SK-N-SH (cell line): Measurements from ENCODE around the gene PARVA. TPM values are rescaled to one million over a fixed set of nuclear protein-coding genes. Genes with fewer than 3 reads are reported as not detected.

Experiments used
- CTCF ChIA-PET: fragments of 300-600, 350-600 bp; formaldehyde crosslinking; extraction: SDS; loops from one replicate; lab custom pipeline; 2021; lab: Yijun Ruan, JAX
- POLR2A ChIA-PET: fragments of 350-600 bp; sonication (Branson Sonifier 250); formaldehyde crosslinking; extraction: SDS; loops from one replicate; lab custom pipeline; 2020; ENCODE audit warnings: antibody characterized with exemption, inconsistent platforms; lab: Yijun Ruan, JAX
- DNase-seq: peaks from one replicate; pipeline ENCODE4 v3.0.0; 2012
- H2AFZ ChIP-seq: fragments of 200-600 bp; sonication (generic); 2 replicates; pipeline ENCODE4 v1.8.1; 2016; ENCODE audit warnings: antibody characterized with exemption, mild to moderate bottlenecking, low read depth
- H3F3A ChIP-seq: fragments of 200-600 bp; sonication (generic); replicated peaks from 2 replicates; pipeline ENCODE3; 2016; ENCODE audit warnings: antibody characterized with exemption, mild to moderate bottlenecking; ENCODE audit not compliant: insufficient read depth
- H3K27ac ChIP-seq, 2 experiments: fragments of 200-500 bp in 1 of 2; fragments of 200-600 bp in 1 of 2; sonication (Bioruptor generic) in 1 of 2; sonication (generic), shearing (Covaris generic) in 1 of 2; 2 replicates each; pipeline versions ENCODE4 v1.5.1 to v1.6.1; 2014 to 2016; ENCODE audit warnings: low read depth in 2 of 2, inconsistent platforms in 1 of 2, low read length in 1 of 2, mild to moderate bottlenecking in 1 of 2, mixed read lengths in 1 of 2
- H3K27me3 ChIP-seq: fragments of 200-600 bp; sonication (generic), shearing (Covaris generic); 2 replicates; pipeline ENCODE4 v1.6.1; 2016; ENCODE audit warnings: mixed run types; ENCODE audit not compliant: insufficient read depth
- H3K36me3 ChIP-seq, 2 experiments: fragments of 200-500 bp in 1 of 2; fragments of 200-600 bp in 1 of 2; sonication (Bioruptor generic) in 1 of 2; sonication (generic) in 1 of 2; replicated peaks in 1 of 2; 2 replicates each; pipeline versions ENCODE3 to v1.5.1; 2014 to 2016; ENCODE audit warnings: low read length in 1 of 2, mild to moderate bottlenecking in 1 of 2; ENCODE audit not compliant: insufficient read depth in 2 of 2, control insufficient read depth in 1 of 2
- H3K4me1 ChIP-seq, 2 experiments: fragments of 200-500 bp in 1 of 2; fragments of 200-600 bp in 1 of 2; sonication (Bioruptor generic) in 1 of 2; sonication (generic), shearing (Covaris generic) in 1 of 2; 2 replicates each; pipeline versions ENCODE4 v1.5.1 to v1.6.1; 2014 to 2016; ENCODE audit warnings: low read depth in 1 of 2, low read length in 1 of 2, mixed run types in 1 of 2; ENCODE audit not compliant: insufficient read depth in 2 of 2, control insufficient read depth in 1 of 2
- H3K4me2 ChIP-seq: fragments of 200-600 bp; sonication (generic), shearing (Covaris generic); 2 replicates; pipeline ENCODE4 v1.6.1; 2017; ENCODE audit warnings: mixed run types
- H3K4me3 ChIP-seq, 2 experiments: fragments of 200-500 bp in 1 of 2; fragments of 200-600 bp in 1 of 2; sonication (Bioruptor generic) in 1 of 2; sonication (generic), shearing (Covaris generic) in 1 of 2; 2 replicates each; pipeline versions ENCODE4 v1.5.1 to v1.8.1; 2014 to 2016; ENCODE audit warnings: low read depth in 2 of 2, inconsistent platforms in 1 of 2, low read length in 1 of 2, mild to moderate bottlenecking in 1 of 2, mixed read lengths in 1 of 2, moderate library complexity in 1 of 2
- H3K79me2 ChIP-seq: fragments of 200-600 bp; sonication (generic); 2 replicates; pipeline ENCODE4 v1.8.1; 2017; ENCODE audit warnings: mild to moderate bottlenecking; ENCODE audit not compliant: insufficient read depth
- H3K9ac ChIP-seq: fragments of 200-600 bp; sonication (generic); 2 replicates; pipeline ENCODE4 v1.6.1; 2017; ENCODE audit warnings: mixed run types
- H3K9me2 ChIP-seq: fragments of 200-600 bp; sonication (generic); 2 replicates; pipeline ENCODE4 v1.6.1; 2017; ENCODE audit warnings: mixed run types
- H3K9me3 ChIP-seq: fragments of 200-600 bp; sonication (generic); 2 replicates; pipeline ENCODE4 v1.6.1; 2017; ENCODE audit warnings: mixed run types, mild to moderate bottlenecking, moderate library complexity
- H4K20me1 ChIP-seq: fragments of 200-600 bp; sonication (generic); 2 replicates; pipeline ENCODE4 v1.6.1; 2017; ENCODE audit warnings: mild to moderate bottlenecking, mixed run types; ENCODE audit not compliant: insufficient read depth
- CHD2 ChIP-seq: fragments of 150-350 bp; IDR thresholded peaks from 2 replicates; pipeline ENCODE4 v1.6.1; 2018; ENCODE audit warnings: low read length; ENCODE audit not compliant: partially characterized antibody
- CTCF ChIP-seq: fragments of 200-600 bp; sonication (generic); IDR thresholded peaks from 2 replicates; pipeline ENCODE4 v1.6.1; 2017; ENCODE audit warnings: antibody characterized with exemption, mild to moderate bottlenecking, moderate library complexity
- EP300 ChIP-seq, 2 experiments: IDR thresholded peaks; 2 replicates each; pipeline versions ENCODE4 v1.4.0 to v1.6.1; 2012; ENCODE audit warnings: borderline replicate concordance in 1 of 2, low read depth in 1 of 2, low read length in 1 of 2
- FOXJ3 ChIP-seq: sonication (generic); formaldehyde crosslinking; IDR thresholded peaks from 2 replicates; pipeline ENCODE4 v1.5.1; 2020; ENCODE audit warnings: mild to moderate bottlenecking, missing genetic modification reagents
- FOXM1 ChIP-seq: IDR thresholded peaks from 2 replicates; pipeline ENCODE4 v1.4.0; 2012; ENCODE audit warnings: low read depth, mild to moderate bottlenecking
- GABPA ChIP-seq: IDR thresholded peaks from 2 replicates; pipeline ENCODE4 v1.4.0; 2012; ENCODE audit warnings: low read depth, mild to moderate bottlenecking
- IRF3 ChIP-seq: fragments of 150-350 bp; IDR thresholded peaks from 2 replicates; pipeline ENCODE4 v1.6.1; 2016; ENCODE audit warnings: mild to moderate bottlenecking, low read depth, low read length
- JUND ChIP-seq: IDR thresholded peaks from 2 replicates; pipeline ENCODE4 v1.4.0; 2012
- MAX ChIP-seq: IDR thresholded peaks from 2 replicates; pipeline ENCODE4 v1.4.0; 2012; ENCODE audit warnings: low read depth
- MEF2A ChIP-seq: IDR thresholded peaks from 2 replicates; pipeline ENCODE4 v1.4.0; 2012; ENCODE audit warnings: low read depth, borderline replicate concordance
- NFIC ChIP-seq: IDR thresholded peaks from 2 replicates; pipeline ENCODE4 v1.4.0; 2012; ENCODE audit warnings: borderline replicate concordance
- NRF1 ChIP-seq: IDR thresholded peaks from 2 replicates; pipeline ENCODE4 v1.6.1; 2012; ENCODE audit warnings: low read depth, mild to moderate bottlenecking, low read length
- RAD21 ChIP-seq: IDR thresholded peaks from 2 replicates; pipeline ENCODE4 v1.6.1; 2012; ENCODE audit warnings: mild to moderate bottlenecking, low read length
- RFX5 ChIP-seq: IDR thresholded peaks from 2 replicates; pipeline ENCODE4 v1.6.1; 2012; ENCODE audit warnings: mild to moderate bottlenecking, improper control_type of control experiment, low read length
- RXRA ChIP-seq: IDR thresholded peaks from 2 replicates; pipeline ENCODE4 v1.4.0; 2012; ENCODE audit warnings: low read depth, mild to moderate bottlenecking, borderline replicate concordance
- TAF1 ChIP-seq: IDR thresholded peaks from 2 replicates; pipeline ENCODE4 v1.6.1; 2012; ENCODE audit warnings: low read depth, mild to moderate bottlenecking, low read length, moderate library complexity, borderline replicate concordance
- USF1 ChIP-seq: IDR thresholded peaks from 2 replicates; pipeline ENCODE4 v1.4.0; 2012; ENCODE audit warnings: low read depth, borderline replicate concordance
- ZBTB33 ChIP-seq: IDR thresholded peaks from 2 replicates; pipeline ENCODE4 v1.4.0; 2012; ENCODE audit warnings: low read depth, borderline replicate concordance
- WGBS: methylation state at CpG from one replicate; pipeline ENCODE4 v1.1.6; 2017; ENCODE audit warnings: low lambda C conversion rate; 5-methylcytosine and 5-hydroxymethylcytosine counted together
- polyA plus RNA-seq, 3 experiments: library from polyadenylated mRNA; depleted of rRNA; stranded (reverse); fragments of >200 nt; gene quantifications; 2 replicates each; pipeline ENCODE4 v1.2.3, GENCODE V29; 2012

PARVA gene
- polyA plus RNA-seq, 1 of the 3 experiments (the other 2 are of a cell fraction) = 27.6 TPM

- H3K4me2 ChIP-seq = no peak overlapping the region
- ChIA-PET POLR2A (no interaction called here), CTCF (interaction anchor here (1.0 to 2.1 kb wide), 3 partner anchors 44 to 87 kb away, joined by 3 to 14 read pairs (median 6); no protein-coding TSS in a partner anchor)
- WGBS = 78% methylated on average over 7 of the region's 7 CpGs
- no peak overlapping the region for H3K9ac ChIP-seq
- H3K27ac ChIP-seq = peak overlapping the region in 1 of 2 experiments; percentile 90; a peak in 2 of 4 replicates
- no peak overlapping the region for H3K4me3 ChIP-seq
- H3K4me1 ChIP-seq = peaks cover 0 to 14% of the 10 kb centered on the region in 2 experiments; a peak in 3 of 4 replicates
- no peaks in the 10 kb centered on the region for H4K20me1 ChIP-seq
- no peaks in the 10 kb centered on the region for H3K9me3 ChIP-seq
- no peaks in the 10 kb centered on the region for H3K36me3 ChIP-seq
- H2AFZ ChIP-seq = no peak overlapping the region
- no peaks in the 10 kb centered on the region for H3K27me3 ChIP-seq
- TF ChIP-seq NFIC = no peak
- TF ChIP-seq CHD2 = no peak
- no peak for TF ChIP-seq FOXJ3 (CRISPR knock-in tag)
- no peak for TF ChIP-seq USF1
- no peak for TF ChIP-seq RAD21
- no peak for TF ChIP-seq MAX
- TF ChIP-seq RXRA = no peak
- TF ChIP-seq GABPA = no peak
- no peak for TF ChIP-seq JUND
- TF ChIP-seq IRF3 = no peak
- no peak for TF ChIP-seq FOXM1
- no peak for TF ChIP-seq NRF1
- no peak for TF ChIP-seq ZBTB33
- no peak for TF ChIP-seq MEF2A
- TF ChIP-seq EP300 (IDR thresholded peaks at IDR 0.05; ENCODE audit: borderline replicate concordance in 1 of 2, low read depth in 1 of 2, low read length in 1 of 2) = no peak
- no peak for TF ChIP-seq TAF1
- TF ChIP-seq CTCF = no peak
- no peak for TF ChIP-seq RFX5
- DNase-seq = no peak
- H3K79me2 ChIP-seq = peaks cover 27% of the 10 kb centered on the region
- peaks cover 25% of the 10 kb centered on the region for H3F3A ChIP-seq
- no peaks in the 10 kb centered on the region for H3K9me2 ChIP-seq
These were observed 1.7 kb upstream of the PARVA start for GRCh38 chr11:12375720-12376119.
